IPS-20b (cell line): ENCODE results near the gene RXRA.

Experiments
- H3K27ac ChIP-seq: one replicate; pipeline ENCODE4 v1.5.1; 2013; ENCODE audit warnings: low read length
- H3K27me3 ChIP-seq: 2 replicates; pipeline ENCODE4 v1.6.1; 2013; ENCODE audit warnings: mild to moderate bottlenecking, low read length, inconsistent platforms; ENCODE audit not compliant: insufficient read depth
- H3K36me3 ChIP-seq: 2 replicates; pipeline ENCODE4 v1.6.1; 2013; ENCODE audit warnings: low read depth, mild to moderate bottlenecking, inconsistent platforms, low read length, moderate library complexity; ENCODE audit not compliant: insufficient read depth
- H3K4me1 ChIP-seq: 2 replicates; pipeline ENCODE4 v1.6.1; 2013; ENCODE audit warnings: mild to moderate bottlenecking, control low read depth, inconsistent platforms, low read length, moderate library complexity; ENCODE audit not compliant: insufficient read depth
- H3K4me3 ChIP-seq: 2 replicates; pipeline ENCODE4 v1.5.1; 2013; ENCODE audit warnings: mild to moderate bottlenecking, low read length, inconsistent platforms
- H3K9ac ChIP-seq: 2 replicates; pipeline ENCODE4 v1.6.1; 2013; ENCODE audit warnings: low read depth, mild to moderate bottlenecking, inconsistent platforms, low read length, moderate library complexity
- H3K9me3 ChIP-seq: 2 replicates; pipeline ENCODE4 v1.6.1; 2013; ENCODE audit warnings: mild to moderate bottlenecking, low read depth, low read length, inconsistent platforms; ENCODE audit not compliant: insufficient read depth

Gene RXRA

DNA sequence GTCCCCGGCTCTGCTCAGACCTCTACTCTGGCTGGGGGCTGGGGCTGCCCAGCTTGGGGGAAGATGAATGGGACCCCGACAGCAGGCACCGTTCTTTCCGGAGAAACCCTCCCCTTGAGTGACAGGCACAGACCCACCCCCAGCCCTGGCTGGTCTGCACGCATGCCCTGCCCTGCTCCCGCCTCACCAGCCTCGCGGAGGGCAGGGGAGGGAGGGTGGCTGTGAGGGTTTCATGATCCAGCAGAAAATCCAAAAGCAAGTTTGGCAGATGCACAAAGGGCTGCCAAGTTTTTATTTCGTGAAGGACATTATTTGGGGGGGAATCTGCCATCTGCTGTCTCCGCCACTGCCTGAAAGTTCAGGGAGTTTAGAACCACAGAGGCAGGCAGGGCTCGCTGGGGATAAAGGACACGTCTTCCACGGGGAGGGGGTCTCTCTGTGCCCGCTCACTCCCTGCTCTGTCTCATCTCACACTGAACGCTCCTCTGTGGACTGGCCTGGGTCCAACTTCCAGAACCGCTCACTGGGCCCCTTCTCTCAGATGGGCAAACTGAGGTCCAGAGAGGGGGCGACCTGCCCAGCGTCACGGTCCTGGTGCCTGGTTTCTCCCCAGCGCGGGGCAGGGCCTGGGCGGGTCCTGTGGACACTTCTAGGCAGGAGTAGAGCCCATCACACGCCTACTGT, 92.9 kb downstream of the RXRA start:
- H3K9me3 ChIP-seq = no peaks in the 10 kb centered on the region
- no peak overlapping the region for H3K9ac ChIP-seq
- H3K27ac ChIP-seq = no peak overlapping the region
- no peak overlapping the region for H3K4me3 ChIP-seq
- peaks cover 6% of the 10 kb centered on the region; the same call in 1 of the 2 replicates for H3K36me3 ChIP-seq
- no peaks in the 10 kb centered on the region for H3K27me3 ChIP-seq
- H3K4me1 ChIP-seq = no peaks in the 10 kb centered on the region

DNA sequence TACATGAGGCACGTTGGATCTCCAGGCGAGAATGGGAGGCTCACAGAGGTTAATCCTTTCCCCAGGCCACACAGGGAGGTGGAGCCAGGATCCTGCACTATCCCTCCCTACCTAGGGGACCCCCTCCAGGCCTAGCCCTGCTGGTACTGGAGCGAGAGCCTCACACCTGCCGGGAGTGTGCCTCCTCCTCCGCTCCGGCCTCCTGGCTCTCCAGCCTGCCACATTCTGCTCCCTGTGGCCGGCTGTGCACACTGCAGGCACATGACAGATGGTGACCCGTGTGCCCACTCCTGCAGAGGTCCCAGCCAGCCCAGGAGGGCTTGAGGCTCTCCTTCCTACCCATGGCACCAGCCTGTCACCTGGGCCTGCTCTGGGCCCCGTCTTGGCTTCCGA, 93.4 kb downstream of the RXRA start:
- peaks cover 6% of the 10 kb centered on the region; the same call in 1 of the 2 replicates for H3K36me3 ChIP-seq
- no peak overlapping the region for H3K9ac ChIP-seq
- H3K9me3 ChIP-seq = no peaks in the 10 kb centered on the region
- no peaks in the 10 kb centered on the region for H3K4me1 ChIP-seq
- no peak overlapping the region for H3K4me3 ChIP-seq
- no peaks in the 10 kb centered on the region for H3K27me3 ChIP-seq
- H3K27ac ChIP-seq = no peak overlapping the region

DNA sequence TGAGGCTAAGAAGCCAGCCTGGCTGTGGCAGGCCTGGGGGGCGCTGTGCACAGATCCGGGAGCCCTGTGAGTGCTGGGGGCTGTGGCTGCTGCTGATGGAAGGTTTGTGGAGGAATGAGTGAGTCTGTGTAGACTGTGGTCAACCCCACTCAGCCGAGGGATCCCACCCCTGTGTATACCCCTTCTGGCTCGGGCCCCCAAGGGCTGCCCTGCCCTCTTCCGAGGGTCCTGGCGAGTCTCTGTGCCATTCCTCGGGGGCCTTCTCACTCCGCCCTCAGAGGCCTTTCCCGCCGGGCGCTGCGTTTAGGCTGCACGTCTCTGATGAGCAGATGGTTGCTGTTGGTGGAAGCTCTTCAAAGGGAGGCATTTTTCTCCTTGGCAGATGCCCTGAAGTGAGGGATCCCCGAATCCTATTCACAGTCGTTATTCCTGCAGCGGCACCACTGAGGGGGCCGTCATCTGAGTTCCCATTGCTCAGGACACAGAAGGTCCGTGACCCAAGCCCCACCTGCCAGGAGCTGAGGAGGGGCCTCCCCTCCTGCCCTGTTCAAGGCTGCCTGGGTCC, 94.1 kb downstream of the RXRA start:
- Histone ChIP-seq H3K27me3 (no peaks in the 10 kb centered on the region), H3K36me3 (peaks cover 6% of the 10 kb centered on the region; the same call in 1 of the 2 replicates), H3K27ac (no peak overlapping the region), H3K9me3 (no peaks in the 10 kb centered on the region), H3K9ac (no peak overlapping the region), H3K4me1 (no peaks in the 10 kb centered on the region), H3K4me3 (no peak overlapping the region)

DNA sequence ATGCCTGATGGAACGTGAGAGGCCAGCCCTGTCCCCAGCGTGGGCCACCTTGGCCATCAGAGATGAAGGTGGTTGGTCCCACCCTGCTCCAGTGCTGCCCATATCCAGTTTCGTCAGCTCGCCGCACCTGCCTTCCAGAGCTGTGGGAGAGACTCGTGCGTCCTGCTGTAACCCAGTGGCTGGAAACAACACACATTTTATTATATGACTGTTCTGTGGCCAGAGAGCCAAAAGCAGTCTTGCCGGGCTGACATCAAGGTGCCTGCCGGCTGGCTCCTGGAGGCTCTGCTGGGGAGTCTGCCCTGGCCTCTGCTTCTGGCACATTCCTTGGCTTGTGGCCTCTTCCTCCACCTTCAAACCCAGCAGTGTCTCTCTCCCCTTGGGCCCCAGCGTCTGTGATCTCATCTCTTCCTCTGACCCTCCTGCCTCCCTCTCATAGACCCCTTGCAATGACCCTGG, 94.7 kb downstream of the RXRA start:
- H3K9ac ChIP-seq = no peak overlapping the region
- H3K4me1 ChIP-seq = no peaks in the 10 kb centered on the region
- H3K9me3 ChIP-seq = no peaks in the 10 kb centered on the region
- no peak overlapping the region for H3K27ac ChIP-seq
- peaks cover 6% of the 10 kb centered on the region; the same call in 1 of the 2 replicates for H3K36me3 ChIP-seq
- H3K27me3 ChIP-seq = no peaks in the 10 kb centered on the region
- no peak overlapping the region for H3K4me3 ChIP-seq

DNA sequence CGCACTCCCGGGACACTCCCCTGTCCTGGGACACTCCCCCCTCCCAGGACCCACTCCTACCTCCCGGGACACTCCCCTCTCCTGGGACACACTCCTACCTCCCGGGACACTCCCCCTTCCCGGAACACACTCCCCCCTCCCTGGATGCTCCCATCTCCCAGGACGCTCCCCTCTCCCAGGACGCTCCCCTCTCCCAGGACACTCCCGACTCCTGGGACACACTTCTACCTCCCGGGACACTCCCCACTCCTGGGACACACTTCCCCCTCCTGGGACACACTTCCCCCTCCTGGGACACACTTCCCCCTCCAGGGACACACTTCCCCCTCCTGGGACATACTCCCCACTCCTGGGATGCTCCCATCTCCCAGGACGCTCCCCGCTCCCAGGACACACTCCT, 95.6 kb downstream of the RXRA start:
- Histone ChIP-seq H3K9ac (no peak overlapping the region), H3K27ac (no peak overlapping the region), H3K4me3 (no peak overlapping the region), H3K9me3 (no peaks in the 10 kb centered on the region), H3K4me1 (no peaks in the 10 kb centered on the region), H3K36me3 (peaks cover 6% of the 10 kb centered on the region; the same call in 1 of the 2 replicates), H3K27me3 (no peaks in the 10 kb centered on the region)

DNA sequence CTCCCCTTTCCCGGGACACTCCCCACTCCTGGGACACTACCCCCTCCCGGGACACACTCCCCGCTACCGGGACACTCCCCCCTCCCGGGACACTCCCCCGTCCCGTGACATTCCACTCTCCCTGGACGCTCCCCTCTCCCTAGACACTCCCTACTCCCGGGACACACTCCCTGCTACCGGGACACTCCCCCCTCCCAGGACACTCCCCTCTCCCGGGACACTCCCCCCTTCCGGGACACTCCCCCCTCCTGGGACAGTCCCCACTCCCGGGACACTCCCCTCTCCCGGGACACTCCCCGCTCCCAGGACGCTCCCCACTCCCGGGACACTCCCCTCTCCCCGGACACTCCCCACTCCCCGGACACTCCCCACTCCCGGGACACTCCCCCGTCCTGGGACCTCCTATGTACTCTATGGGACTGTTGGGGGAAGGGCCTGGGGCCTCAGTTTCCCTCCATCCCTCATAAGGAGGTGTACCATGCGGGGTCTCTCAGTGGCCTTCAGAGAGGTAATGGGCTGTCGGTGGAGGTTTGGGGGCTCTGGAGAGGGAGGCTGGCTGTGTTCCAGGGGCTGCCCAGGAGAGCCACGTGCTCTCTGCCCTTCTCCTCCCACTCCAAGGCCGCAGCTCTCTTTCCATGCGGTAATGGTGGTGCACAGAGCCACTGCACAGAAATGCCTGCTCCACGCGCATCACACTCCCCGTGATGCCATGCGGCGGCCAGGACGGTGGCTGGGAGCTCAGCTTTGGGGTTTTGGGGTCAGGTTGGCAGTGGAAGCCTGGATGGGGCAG, 96.2 kb downstream of the RXRA start:
- Histone ChIP-seq H3K27ac (no peak overlapping the region), H3K4me1 (no peaks in the 10 kb centered on the region), H3K36me3 (peaks cover 6% of the 10 kb centered on the region; the same call in 1 of the 2 replicates), H3K9ac (no peak overlapping the region), H3K27me3 (no peaks in the 10 kb centered on the region), H3K4me3 (no peak overlapping the region), H3K9me3 (no peaks in the 10 kb centered on the region)

DNA sequence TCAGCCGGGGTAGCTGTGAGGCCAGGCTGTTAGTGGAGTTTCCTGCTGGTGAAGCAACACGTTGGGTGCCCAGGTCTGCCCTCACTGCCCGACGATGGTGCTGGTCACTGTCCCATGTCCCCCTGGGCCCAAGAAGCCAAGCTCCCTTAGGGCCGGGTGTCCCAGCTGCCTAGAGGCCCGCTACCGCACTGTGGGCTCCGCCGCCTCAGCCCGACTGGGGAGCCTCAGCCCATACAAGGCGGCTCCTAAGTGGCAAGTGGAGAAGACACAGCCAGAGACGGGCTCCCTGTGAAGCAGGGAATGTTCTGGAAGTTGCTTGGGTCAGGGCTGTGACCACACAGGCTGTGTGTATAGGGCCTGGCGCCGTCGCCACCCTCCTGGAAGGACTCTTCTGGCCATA, 96.9 kb downstream of the RXRA start:
- no peak overlapping the region for H3K27ac ChIP-seq
- no peak overlapping the region for H3K4me3 ChIP-seq
- no peaks in the 10 kb centered on the region for H3K4me1 ChIP-seq
- no peaks in the 10 kb centered on the region for H3K27me3 ChIP-seq
- no peaks in the 10 kb centered on the region for H3K9me3 ChIP-seq
- no peak overlapping the region for H3K9ac ChIP-seq
- peaks cover 6% of the 10 kb centered on the region; the same call in 1 of the 2 replicates for H3K36me3 ChIP-seq

DNA sequence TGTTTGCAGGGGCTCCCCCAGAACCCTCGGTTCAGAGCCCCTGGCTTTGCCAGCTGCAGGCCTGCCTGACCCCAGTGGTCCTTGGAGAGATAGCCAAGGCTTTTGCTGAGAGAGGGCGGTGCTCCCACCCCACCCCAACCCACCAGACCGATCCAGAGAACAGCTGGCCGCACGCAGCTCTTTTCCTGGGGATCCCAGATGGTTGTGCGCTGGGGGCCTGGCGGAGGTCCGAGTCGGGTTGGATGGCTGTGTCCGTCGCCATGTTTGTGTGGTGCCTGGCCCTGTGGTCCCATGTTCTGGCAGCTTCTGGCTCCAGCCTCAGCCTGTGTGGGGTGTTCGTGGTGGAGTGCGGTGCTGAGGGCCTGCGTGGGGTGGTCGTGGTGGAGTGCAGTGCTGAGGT, 97.5 kb downstream of the RXRA start:
- peaks cover 6% of the 10 kb centered on the region; the same call in 1 of the 2 replicates for H3K36me3 ChIP-seq
- no peaks in the 10 kb centered on the region for H3K27me3 ChIP-seq
- H3K4me3 ChIP-seq = no peak overlapping the region
- H3K9ac ChIP-seq = no peak overlapping the region
- no peak overlapping the region for H3K27ac ChIP-seq
- H3K4me1 ChIP-seq = no peaks in the 10 kb centered on the region
- no peaks in the 10 kb centered on the region for H3K9me3 ChIP-seq

DNA sequence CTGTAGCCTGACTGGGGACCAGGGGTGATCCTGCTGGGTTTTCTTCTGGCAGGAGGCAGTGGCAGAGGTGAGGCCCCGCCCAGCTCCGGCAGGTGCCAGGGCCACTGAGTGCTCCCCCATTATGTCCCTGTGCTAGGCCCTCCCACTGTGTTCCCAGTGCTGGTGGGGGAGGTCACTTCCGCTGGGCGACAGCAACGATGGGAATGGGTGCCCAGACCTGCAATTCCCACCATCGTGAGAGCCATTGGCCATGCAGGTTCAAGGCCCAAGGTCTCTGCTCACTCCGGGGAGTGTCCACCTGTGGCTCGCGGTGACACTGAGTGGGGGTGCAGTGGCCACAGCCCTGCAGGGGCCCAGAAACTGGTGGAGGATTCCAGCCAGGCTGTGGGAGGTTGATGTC, 98.6 kb downstream of the RXRA start:
- Histone ChIP-seq H3K27ac (no peak overlapping the region), H3K4me3 (no peak overlapping the region), H3K9me3 (no peaks in the 10 kb centered on the region), H3K36me3 (peaks cover 6% of the 10 kb centered on the region; the same call in 1 of the 2 replicates), H3K4me1 (no peaks in the 10 kb centered on the region), H3K9ac (no peak overlapping the region), H3K27me3 (no peaks in the 10 kb centered on the region)

DNA sequence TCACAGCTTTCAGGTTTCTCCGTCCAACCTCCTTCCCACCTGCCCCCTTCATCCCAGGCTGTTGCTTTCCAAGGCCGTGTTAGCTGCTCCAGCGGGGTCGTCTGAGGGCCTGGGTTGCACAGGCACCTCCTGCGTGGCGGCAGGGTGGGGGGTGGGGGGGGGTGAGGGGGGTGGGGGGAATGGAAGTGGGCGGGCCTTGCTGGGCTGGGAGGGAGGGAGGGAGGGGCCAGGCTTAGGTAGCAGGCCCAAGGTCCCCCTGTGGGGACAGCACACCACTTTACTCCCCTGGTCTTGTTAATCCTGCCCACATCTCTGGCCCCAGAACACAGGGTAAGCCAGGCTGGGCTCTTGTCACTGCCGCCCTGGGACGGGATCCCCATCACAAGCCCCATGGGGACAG, 99.1 kb downstream of the RXRA start:
- Histone ChIP-seq H3K36me3 (peaks cover 6% of the 10 kb centered on the region; the same call in 1 of the 2 replicates), H3K9me3 (no peaks in the 10 kb centered on the region), H3K27ac (no peak overlapping the region), H3K4me3 (no peak overlapping the region), H3K9ac (no peak overlapping the region), H3K4me1 (no peaks in the 10 kb centered on the region), H3K27me3 (no peaks in the 10 kb centered on the region)

DNA sequence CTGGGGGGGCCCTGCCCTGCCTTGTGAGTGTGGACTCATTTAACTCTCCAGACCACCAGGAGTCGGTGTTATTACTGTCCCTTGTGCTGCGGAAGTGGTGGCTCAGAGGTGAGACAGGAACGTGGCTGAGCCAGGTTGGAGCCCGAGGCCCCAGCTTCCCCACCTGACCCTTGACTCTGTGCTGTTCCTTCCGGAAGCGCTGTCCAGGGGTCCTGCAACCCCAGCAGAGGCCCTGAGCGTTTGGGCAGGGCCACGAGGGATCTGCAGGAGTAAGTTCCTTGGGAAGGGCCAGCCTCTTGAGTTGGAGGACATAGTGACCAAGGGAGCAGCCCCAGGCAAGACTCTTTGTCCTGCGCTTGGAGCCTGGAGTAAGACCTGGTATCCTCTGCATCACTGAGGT, 99.6 kb downstream of the RXRA start:
- no peak overlapping the region for H3K4me3 ChIP-seq

More for the DNA sequence above, 99.6 kb downstream of the RXRA start:
- Histone ChIP-seq H3K27ac (no peak overlapping the region), H3K27me3 (no peaks in the 10 kb centered on the region), H3K4me1 (no peaks in the 10 kb centered on the region), H3K36me3 (peaks cover 6% of the 10 kb centered on the region; the same call in 1 of the 2 replicates), H3K9me3 (no peaks in the 10 kb centered on the region), H3K9ac (no peak overlapping the region)
